Pancreas (tissue), 10 donors: ENCODE data around the gene JAM3. TPM values are rescaled to one million over a fixed set of nuclear protein-coding genes. Genes with fewer than 3 reads are reported as not detected.

Source experiments
- ATAC-seq, 4 donors: fragments of 200-7000 bp; cut with Tn5 transposase; one replicate each; pipeline versions ENCODE4 v1.8.0 to v1.9.1; 2020; ENCODE audit warnings: mild to moderate bottlenecking in 4 of 4, moderate library complexity in 4 of 4
- DNase-seq, 6 donors: peaks; one replicate each; pipeline ENCODE4 v3.0.0-alpha.2; 2020
- FAIRE-seq: peaks from 2 replicates; lab custom pipeline; 2012; peaks lifted over from hg19 to GRCh38; lab: Jason Lieb, UNC
- H3K27ac ChIP-seq, 4 donors: fragments of 200-600 bp; sonication (generic); 1 replicate in 3 of 4; 2 replicates in 1 of 4; pipeline versions ENCODE4 v1.5.0 to v1.8.0; 2020
- H3K27me3 ChIP-seq, 4 donors: fragments of 200-600 bp; one replicate each; pipeline ENCODE4 v1.8.0; 2021
- H3K36me3 ChIP-seq, 3 donors: fragments of 200-600 bp; sonication (generic) in 1 of 3; one replicate each; pipeline versions ENCODE4 v1.5.0 to v1.8.0; 2020 to 2021
- H3K4me1 ChIP-seq, 3 donors: fragments of 200-600 bp; one replicate each; pipeline ENCODE4 v1.8.0; 2021
- H3K4me3 ChIP-seq, 4 donors: fragments of 200-600 bp; sonication (generic) in 2 of 4; one replicate each; pipeline versions ENCODE4 v1.5.0 to v1.8.0; 2020 to 2021
- H3K9me3 ChIP-seq, 4 donors: fragments of 200-600 bp; one replicate each; pipeline ENCODE4 v1.8.0; 2021
- WGBS, 2 donors: extraction: QIAGEN DNeasy Blood & Tissue Kit; methylation state at CpG; one replicate each; pipeline ENCODE4 v1.1.7; 2013; 5-methylcytosine and 5-hydroxymethylcytosine counted together
- intact Hi-C, 3 donors: fragments of 100-400 bp; cut with DNase I; formaldehyde crosslinking; loops; one replicate each; pipeline versions ENCODE4 v1.11.1 to v1.14.2; 2022
- polyA plus RNA-seq, 2 donors: library from polyadenylated mRNA; stranded (reverse); fragments of 200-250 nt; gene quantifications; one replicate each; pipeline ENCODE4 v1.2.3, GENCODE V29; 2013
- total RNA-seq, 6 donors: library from RNA; stranded (reverse); fragmentation: NEBNext Ultra II Directional in 4 of 6; extraction: Animal tissue kit (Norgen Biotek cat#: 25700) in 4 of 6; gene quantifications; one replicate each; pipeline versions ENCODE4 v1.2.1 to v1.2.4, GENCODE V29; 2021 to 2023
- TF ChIP-seq, protein P1 (sequence below), 4 donors: fragments of 200-600 bp; sonication (generic) in 3 of 4; IDR thresholded peaks; one replicate each; pipeline versions ENCODE4 v1.5.0 to v1.8.0; 2021; ENCODE audit warnings: antibody characterized with exemption in 4 of 4
- donor health status: healthy with polysubstance abuse.
- donor health status: DM: no; HTN: no; CAD: no; lungs with moderate emphysema.
- donor health status: DM: no; HTN: no; CAD: no.
- donor health status: control.
- donor health status: control.
- donor health status: Bipolar disorder and iron deficiency.
- donor health status: DM: yes; HTN: yes; CAD: no.
- donor health status: DM: no; HTN: no; CAD: no.
- donor health status: DM: no; HTN: no; CAD: no.
- donor health status: DM: yes; HTN: yes; CAD: no.

JAM3 gene
- total and polyA plus RNA-seq, 8 donors = 1.7 to 11.0 (median 4.2) TPM

DNA sequence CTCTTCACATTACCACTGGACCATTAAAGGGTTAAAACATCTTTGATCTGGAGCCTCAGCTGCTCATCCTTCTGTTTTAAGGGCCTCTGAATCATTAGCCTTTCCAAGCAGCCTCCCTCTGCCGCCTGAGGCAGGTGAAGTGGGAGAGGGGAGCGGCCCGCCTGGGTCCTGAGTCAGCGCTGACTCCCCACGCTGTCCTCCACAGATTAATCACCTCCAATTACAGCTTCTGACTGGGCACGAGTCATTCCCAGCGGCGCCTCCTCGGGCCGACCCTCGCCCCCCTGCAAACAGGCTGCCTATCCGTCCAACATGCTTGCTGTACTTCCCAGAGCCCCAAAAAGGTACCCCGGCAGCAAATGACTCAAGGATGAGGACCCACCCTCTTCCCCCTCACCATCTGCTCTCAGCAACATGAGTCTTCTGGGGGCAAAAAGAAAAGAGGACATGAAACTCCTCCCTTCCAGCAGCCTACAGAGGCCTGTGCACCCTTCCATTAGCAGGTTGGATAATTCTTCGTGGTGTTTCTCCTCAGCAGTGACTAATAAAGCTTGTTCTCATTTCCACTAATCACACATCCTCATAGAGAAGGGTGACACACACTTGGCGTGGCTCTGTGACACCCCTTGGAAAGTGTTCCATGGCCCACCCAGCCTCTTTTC lies 44.3 kb upstream of the JAM3 start:
- FAIRE-seq (no peak), DNase-seq (no peak), ATAC-seq (no peak)
- H3K27me3 ChIP-seq = no peaks in the 10 kb centered on the region
- intact Hi-C loops = no loop called here
- WGBS, 2 donors = 50 to 65% methylated on average over 15 of the region's 15 CpGs
- no peak overlapping the region for H3K4me3 ChIP-seq
- no peaks in the 10 kb centered on the region for H3K36me3 ChIP-seq
- no peaks in the 10 kb centered on the region for H3K9me3 ChIP-seq
- no peak overlapping the region for H3K27ac ChIP-seq
- TF ChIP-seq, protein P1, sequence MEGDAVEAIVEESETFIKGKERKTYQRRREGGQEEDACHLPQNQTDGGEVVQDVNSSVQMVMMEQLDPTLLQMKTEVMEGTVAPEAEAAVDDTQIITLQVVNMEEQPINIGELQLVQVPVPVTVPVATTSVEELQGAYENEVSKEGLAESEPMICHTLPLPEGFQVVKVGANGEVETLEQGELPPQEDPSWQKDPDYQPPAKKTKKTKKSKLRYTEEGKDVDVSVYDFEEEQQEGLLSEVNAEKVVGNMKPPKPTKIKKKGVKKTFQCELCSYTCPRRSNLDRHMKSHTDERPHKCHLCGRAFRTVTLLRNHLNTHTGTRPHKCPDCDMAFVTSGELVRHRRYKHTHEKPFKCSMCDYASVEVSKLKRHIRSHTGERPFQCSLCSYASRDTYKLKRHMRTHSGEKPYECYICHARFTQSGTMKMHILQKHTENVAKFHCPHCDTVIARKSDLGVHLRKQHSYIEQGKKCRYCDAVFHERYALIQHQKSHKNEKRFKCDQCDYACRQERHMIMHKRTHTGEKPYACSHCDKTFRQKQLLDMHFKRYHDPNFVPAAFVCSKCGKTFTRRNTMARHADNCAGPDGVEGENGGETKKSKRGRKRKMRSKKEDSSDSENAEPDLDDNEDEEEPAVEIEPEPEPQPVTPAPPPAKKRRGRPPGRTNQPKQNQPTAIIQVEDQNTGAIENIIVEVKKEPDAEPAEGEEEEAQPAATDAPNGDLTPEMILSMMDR (IDR thresholded peaks at IDR 0.05) = no peak
- H3K4me1 ChIP-seq = no peaks in the 10 kb centered on the region

GRCh38 chr11:134025082-134025429 lies 43.8 kb upstream of the JAM3 start:
- H3K36me3 ChIP-seq = no peaks in the 10 kb centered on the region
- ATAC-seq = no peak
- H3K27ac ChIP-seq = no peak overlapping the region
- TF ChIP-seq, protein P1 (IDR thresholded peaks at IDR 0.05) = no peak
- no peak overlapping the region for H3K4me3 ChIP-seq
- 78 to 83% methylated on average over 12 of the region's 12 CpGs for WGBS, 2 donors
- no peaks in the 10 kb centered on the region for H3K27me3 ChIP-seq
- H3K9me3 ChIP-seq = no peaks in the 10 kb centered on the region
- intact Hi-C loops = no loop called here
- FAIRE-seq = no peak
- peak in 1 of 6 donors; percentile 47 for DNase-seq
- H3K4me1 ChIP-seq = no peaks in the 10 kb centered on the region

DNA sequence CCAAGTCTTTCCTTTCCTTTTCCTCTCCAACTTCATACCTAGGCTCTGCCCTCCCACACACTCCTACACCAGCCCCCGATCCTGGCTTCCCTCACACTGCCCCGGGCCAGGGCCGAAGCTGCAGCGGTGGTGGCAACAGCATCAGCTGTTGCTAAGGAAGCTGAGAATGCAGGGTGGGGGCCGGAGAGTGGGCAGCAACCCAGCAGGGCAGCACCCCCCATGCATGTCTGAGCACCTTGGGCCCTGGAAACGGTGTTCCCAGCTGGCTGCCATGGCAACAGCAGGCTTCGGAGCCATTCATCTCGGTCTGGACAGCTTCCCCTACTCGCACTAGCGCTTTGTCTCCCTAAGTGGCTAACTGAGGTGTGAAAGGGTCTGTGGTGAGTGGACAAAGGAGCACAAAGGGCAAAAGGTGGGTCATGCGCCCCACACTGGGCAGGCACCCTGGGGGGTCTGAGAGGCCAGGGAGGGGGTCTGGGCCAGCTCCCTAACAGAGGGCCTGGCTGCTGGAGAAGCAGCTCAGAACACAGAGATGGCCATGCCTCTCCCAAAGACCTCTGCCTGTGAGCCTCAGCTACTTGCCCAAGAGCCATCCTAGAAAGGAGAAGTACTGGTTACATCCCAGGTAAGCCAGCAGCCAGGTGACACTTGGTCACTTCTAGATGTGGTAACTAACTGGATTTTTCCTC lies 42.1 kb upstream of the JAM3 start:
- Histone ChIP-seq H3K4me1 (no peaks in the 10 kb centered on the region), H3K27ac (no peak overlapping the region), H3K4me3 (no peak overlapping the region), H3K9me3 (no peaks in the 10 kb centered on the region), H3K27me3 (no peaks in the 10 kb centered on the region), H3K36me3 (no peaks in the 10 kb centered on the region)
- 47 to 53% methylated on average over 11 of the region's 11 CpGs for WGBS, 2 donors
- FAIRE-seq (no peak), DNase-seq (peak in 1 of 6 donors; percentile 48), ATAC-seq (peak in 3 of 4 donors; percentile 40 to 66 (median 61))
- intact Hi-C loops = no loop called here
- TF ChIP-seq, protein P1 (IDR thresholded peaks at IDR 0.05) = no peak

DNA sequence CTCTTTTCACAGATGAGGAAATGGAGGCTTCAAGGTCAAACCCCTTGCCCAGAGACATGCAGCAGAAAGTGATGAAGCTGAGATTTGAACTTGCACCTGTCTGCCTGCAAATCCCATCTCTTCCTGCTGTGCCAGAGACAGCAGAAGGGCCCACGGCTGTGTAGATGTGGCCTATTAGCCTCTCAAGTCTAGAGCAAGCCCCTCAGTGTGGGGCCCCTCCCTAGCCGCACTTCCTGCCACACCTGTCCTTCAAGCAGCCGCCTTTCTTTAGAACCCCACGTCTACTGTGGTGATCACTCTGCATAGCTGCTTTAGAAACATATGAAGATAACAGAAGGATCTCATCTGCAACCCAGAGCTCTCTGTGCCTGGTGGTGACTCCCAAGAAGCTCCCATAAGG lies 41.2 kb upstream of the JAM3 start:
- TF ChIP-seq, protein P1 (IDR thresholded peaks at IDR 0.05) = no peak
- intact Hi-C loops = no loop called here
- no peaks in the 10 kb centered on the region for H3K36me3 ChIP-seq
- DNase-seq (no peak), ATAC-seq (no peak), FAIRE-seq (no peak)
- H3K27me3 ChIP-seq = no peaks in the 10 kb centered on the region
- 72 to 82% methylated on average over 4 of the region's 4 CpGs for WGBS, 2 donors
- H3K27ac ChIP-seq = no peak overlapping the region
- no peaks in the 10 kb centered on the region for H3K4me1 ChIP-seq
- H3K9me3 ChIP-seq = no peaks in the 10 kb centered on the region
- H3K4me3 ChIP-seq = no peak overlapping the region

DNA sequence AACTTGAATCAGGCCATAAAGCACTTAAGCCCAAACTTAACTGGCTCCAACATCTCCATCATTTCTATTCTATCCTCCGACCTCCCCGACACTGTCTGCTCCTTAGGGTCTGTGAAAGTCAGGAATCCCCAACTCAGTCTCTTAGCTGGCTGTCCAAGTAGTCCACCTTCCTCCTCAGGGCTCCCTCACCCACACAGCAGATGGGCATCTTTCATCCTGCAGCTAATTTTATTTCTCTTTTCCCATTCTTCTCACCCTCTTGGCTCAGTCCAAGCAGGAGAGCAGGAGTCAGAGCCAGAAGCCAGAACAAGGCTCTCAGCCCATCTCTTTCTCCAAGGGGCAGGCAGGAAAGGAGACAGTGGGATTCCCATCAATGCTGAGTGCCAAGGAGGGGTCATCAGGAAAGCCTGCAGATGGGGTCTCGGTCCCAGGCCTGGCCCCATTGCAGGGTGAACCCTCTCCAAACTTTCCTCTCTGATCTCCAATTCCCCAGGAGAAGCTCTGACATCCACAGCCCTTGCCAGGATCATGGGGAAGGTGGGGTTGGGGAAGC lies 40.4 kb upstream of the JAM3 start:
- Histone ChIP-seq H3K27me3 (no peaks in the 10 kb centered on the region), H3K36me3 (no peaks in the 10 kb centered on the region), H3K4me3 (no peak overlapping the region), H3K4me1 (peaks cover 5 to 6% (median 6%) of the 10 kb centered on the region in 3 donors), H3K27ac (no peak overlapping the region), H3K9me3 (no peaks in the 10 kb centered on the region)
- no peak for DNase-seq
- ATAC-seq = no peak
- WGBS, 2 donors = 70 to 77% methylated on average over 3 of the region's 3 CpGs
- FAIRE-seq = no peak
- intact Hi-C loops = no loop called here
- TF ChIP-seq, protein P1 (IDR thresholded peaks at IDR 0.05) = no peak
